CD14-positive monocyte (primary cell): Measurements from ENCODE around the gene USP24. TPM values are rescaled to one million over a fixed set of nuclear protein-coding genes. Genes with fewer than 3 reads are reported as not detected.

Experiments
- DNase-seq, 3 donors: peaks; one replicate each; pipeline ENCODE4 v3.0.0-alpha.2; 2011 to 2022
- H2AFZ ChIP-seq: 2 replicates; pipeline ENCODE4 v1.6.0; 2012; ENCODE audit warnings: mild to moderate bottlenecking, low read depth, low read length, inconsistent platforms; ENCODE audit not compliant: insufficient read depth, poor library complexity, severe bottlenecking
- H3K27ac ChIP-seq, 2 donors: 1 replicate in 1 of 2; 2 replicates in 1 of 2; pipeline ENCODE4 v1.5.1; 2012 to 2013; ENCODE audit warnings: low read length in 2 of 2, control low read depth in 1 of 2, inconsistent platforms in 1 of 2, low read depth in 1 of 2, mild to moderate bottlenecking in 1 of 2
- H3K27me3 ChIP-seq, 2 donors: one replicate each; pipeline versions ENCODE4 v1.6.0 to v1.6.1; 2011 to 2013; ENCODE audit warnings: low read length in 2 of 2; ENCODE audit not compliant: control insufficient read depth in 2 of 2, insufficient read depth in 2 of 2
- H3K36me3 ChIP-seq, 2 donors: replicated peaks in 1 of 2; 1 replicate in 1 of 2; 2 replicates in 1 of 2; pipeline versions ENCODE4 v1.5.1 to v1.6.1; 2012 to 2013; ENCODE audit warnings: low read length in 2 of 2, control low read depth in 1 of 2, inconsistent platforms in 1 of 2, mild to moderate bottlenecking in 1 of 2; ENCODE audit not compliant: insufficient read depth in 2 of 2, control insufficient read depth in 1 of 2
- H3K4me1 ChIP-seq, 2 donors: 1 replicate in 1 of 2; 2 replicates in 1 of 2; pipeline versions ENCODE4 v1.5.1 to v1.6.1; 2012 to 2013; ENCODE audit warnings: low read length in 2 of 2, control low read depth in 1 of 2, inconsistent platforms in 1 of 2, mild to moderate bottlenecking in 1 of 2, moderate library complexity in 1 of 2; ENCODE audit not compliant: insufficient read depth in 2 of 2, control insufficient read depth in 1 of 2
- H3K4me2 ChIP-seq: replicated peaks from 2 replicates; pipeline ENCODE3; 2012; ENCODE audit warnings: low read length, moderate library complexity, mild to moderate bottlenecking; ENCODE audit not compliant: poor library complexity, severe bottlenecking; ENCODE audit errors: extremely low read depth
- H3K4me3 ChIP-seq, 3 experiments: fragments of 200-600 bp in 1 of 3; sonication (generic) in 1 of 3; replicated peaks in 1 of 3; 1 replicate in 2 of 3; 2 replicates in 1 of 3; pipeline ENCODE4 v1.5.1; 2011 to 2013; ENCODE audit warnings: low read length in 3 of 3, mild to moderate bottlenecking in 3 of 3, control low read depth in 2 of 3, low read depth in 2 of 3, inconsistent platforms in 1 of 3, moderate library complexity in 1 of 3
- H3K79me2 ChIP-seq: 2 replicates; pipeline ENCODE4 v1.6.0; 2012; ENCODE audit warnings: mild to moderate bottlenecking, control low read depth, inconsistent platforms, low read length, moderate library complexity; ENCODE audit not compliant: insufficient read depth
- H3K9ac ChIP-seq: 2 replicates; pipeline ENCODE4 v1.6.0; 2017; ENCODE audit warnings: low read length, mild to moderate bottlenecking; ENCODE audit not compliant: insufficient read depth, poor library complexity, severe bottlenecking
- H3K9me3 ChIP-seq, 2 donors: replicated peaks in 1 of 2; 1 replicate in 1 of 2; 2 replicates in 1 of 2; pipeline versions ENCODE4 v1.5.1 to v1.6.1; 2012 to 2013; ENCODE audit warnings: low read length in 2 of 2, control low read depth in 1 of 2; ENCODE audit not compliant: control insufficient read depth in 1 of 2, insufficient read depth in 1 of 2
- H4K20me1 ChIP-seq: 2 replicates; pipeline ENCODE4 v1.6.0; 2012; ENCODE audit warnings: mild to moderate bottlenecking, low read length, control low read depth, moderate library complexity; ENCODE audit not compliant: insufficient read depth
- H3K27ac Mint-ChIP-seq, 7 donors: one replicate each; pipeline ENCODE4 v1.8.0; 2020; ENCODE audit warnings: mild to moderate bottlenecking in 7 of 7, mixed read lengths in 7 of 7, moderate library complexity in 6 of 7, inconsistent platforms in 2 of 7
- H3K27me3 Mint-ChIP-seq, 3 donors: one replicate each; pipeline ENCODE4 v1.8.0; 2021 to 2022; ENCODE audit warnings: low read depth in 3 of 3, mild to moderate bottlenecking in 3 of 3, mixed read lengths in 3 of 3, moderate library complexity in 3 of 3, inconsistent platforms in 1 of 3
- H3K36me3 Mint-ChIP-seq, 2 donors: one replicate each; pipeline ENCODE4 v1.8.0; 2020; ENCODE audit warnings: mixed read lengths in 2 of 2, inconsistent platforms in 1 of 2, mild to moderate bottlenecking in 1 of 2
- H3K4me1 Mint-ChIP-seq: one replicate; pipeline ENCODE4 v1.8.0; 2020; ENCODE audit warnings: mild to moderate bottlenecking, mixed read lengths
- H3K4me3 Mint-ChIP-seq, 2 donors: one replicate each; pipeline ENCODE4 v1.8.0; 2020; ENCODE audit warnings: mild to moderate bottlenecking in 2 of 2, mixed read lengths in 2 of 2, moderate library complexity in 1 of 2
- H3K9me3 Mint-ChIP-seq, 7 donors: one replicate each; pipeline ENCODE4 v1.8.0; 2020 to 2022; ENCODE audit warnings: mixed read lengths in 7 of 7, mild to moderate bottlenecking in 6 of 7, moderate library complexity in 6 of 7, inconsistent platforms in 2 of 7
- CTCF ChIP-seq: fragments of 200-600 bp; IDR thresholded peaks from one replicate; pipeline ENCODE4 v1.8.0; 2022; ENCODE audit warnings: antibody characterized with exemption, mild to moderate bottlenecking
- WGBS: methylation state at CpG from one replicate; pipeline ENCODE4 v1.1.5; 2013; ENCODE audit warnings: missing lambda C conversion rate; ENCODE audit not compliant: insufficient coverage; 5-methylcytosine and 5-hydroxymethylcytosine counted together
- intact Hi-C, 2 donors: fragments of 100-400 bp; cut with micrococcal nuclease; formaldehyde crosslinking; loops; one replicate each; pipeline versions ENCODE4 v1.15.0 to v1.15.1; 2023
- polyA plus RNA-seq, 3 donors: library from polyadenylated mRNA; depleted of rRNA in 1 of 3; unstranded in 2 of 3; stranded (reverse) in 1 of 3; fragments of 300-500 nt in 2 of 3; fragments of >200 nt in 1 of 3; fragmentation: Illumina TruSeq in 2 of 3; gene quantifications; 1 replicate in 2 of 3; 2 replicates in 1 of 3; pipeline ENCODE4 v1.2.3, GENCODE V29; 2012 to 2021

Gene USP24
- polyA plus RNA-seq, 3 donors, result 1.1 to 14.2 (median 2.1) TPM

DNA sequence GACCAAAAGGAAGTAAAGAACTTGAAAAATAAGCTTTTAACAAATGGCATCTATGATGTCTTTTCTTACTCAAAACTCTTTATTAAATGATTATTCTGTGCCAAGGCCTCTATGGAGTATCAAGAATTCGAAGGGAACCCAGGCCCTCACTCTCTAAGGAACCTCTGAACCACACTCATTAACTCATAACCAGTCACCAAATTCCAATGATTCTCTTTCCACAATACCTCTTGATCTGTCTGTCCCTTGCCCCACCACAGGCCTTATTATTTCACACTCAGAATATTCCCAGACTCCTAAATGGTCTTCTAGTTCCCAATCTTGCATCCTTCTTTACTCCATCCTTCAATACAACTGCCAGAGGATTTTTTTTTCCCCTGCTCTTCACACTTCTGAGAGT is 138.8 kb downstream of the USP24 start:
- Mint-ChIP-seq H3K4me1 (no peaks in the 10 kb centered on the region), H3K27ac (peak overlapping the region in 3 of 7 donors; percentile 20 to 44 (median 30)), H3K9me3 (no peaks in the 10 kb centered on the region), H3K27me3 (no peaks in the 10 kb centered on the region), H3K4me3 (no peak overlapping the region), H3K36me3 (peaks cover 90 to 100% of the 10 kb centered on the region in 2 donors)
- Histone ChIP-seq H4K20me1 (no peaks in the 10 kb centered on the region), H3K79me2 (no peaks in the 10 kb centered on the region), H3K4me1 (no peaks in the 10 kb centered on the region), H3K4me2 (no peak overlapping the region), H2AFZ (no peak overlapping the region), H3K4me3 (no peak overlapping the region), H3K27me3 (no peaks in the 10 kb centered on the region), H3K27ac (no peak overlapping the region), H3K9ac (no peak overlapping the region), H3K9me3 (no peaks in the 10 kb centered on the region), H3K36me3 (peaks cover 99% of the 10 kb centered on the region in 2 donors)
- intact Hi-C loops, result no loop called here
- WGBS, result 100% methylated on average over 1 of the region's 1 CpG
- no peak for DNase-seq
- no peak for TF ChIP-seq CTCF

DNA sequence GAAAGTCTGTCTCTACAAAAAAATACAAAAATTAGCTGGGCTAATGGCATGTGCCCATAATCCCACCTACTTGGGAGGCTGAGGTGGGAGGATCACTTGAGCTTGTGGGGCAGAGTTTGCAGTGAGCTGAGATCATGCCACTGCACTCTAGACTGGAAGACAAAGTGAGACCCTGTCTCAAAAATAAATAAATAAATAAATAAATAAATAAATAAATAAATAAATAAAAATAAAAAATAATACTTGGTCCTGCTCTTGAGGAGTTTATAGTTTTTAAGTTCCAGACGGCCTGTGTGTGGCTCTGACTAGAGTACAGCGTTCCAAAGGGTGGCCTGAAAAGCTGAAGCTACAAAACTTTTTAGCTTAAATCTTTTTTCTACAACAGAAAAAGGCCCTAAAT is 140.7 kb downstream of the USP24 start:
- Histone ChIP-seq H3K9ac (no peak overlapping the region), H3K79me2 (no peaks in the 10 kb centered on the region), H3K4me3 (no peak overlapping the region), H4K20me1 (no peaks in the 10 kb centered on the region), H2AFZ (no peak overlapping the region), H3K36me3 (peaks cover 99% of the 10 kb centered on the region in 2 donors), H3K4me2 (no peak overlapping the region), H3K9me3 (no peaks in the 10 kb centered on the region), H3K4me1 (no peaks in the 10 kb centered on the region), H3K27ac (no peak overlapping the region), H3K27me3 (no peaks in the 10 kb centered on the region)
- no peaks in the 10 kb centered on the region for H3K9me3 Mint-ChIP-seq
- DNase-seq, result no peak
- TF ChIP-seq CTCF, result no peak
- H3K27ac Mint-ChIP-seq, result no peak overlapping the region
- H3K4me1 Mint-ChIP-seq, result no peaks in the 10 kb centered on the region
- intact Hi-C loops, result no loop called here
- H3K4me3 Mint-ChIP-seq, result no peak overlapping the region
- no peaks in the 10 kb centered on the region for H3K27me3 Mint-ChIP-seq
- H3K36me3 Mint-ChIP-seq, result peaks cover 88 to 100% of the 10 kb centered on the region in 2 donors
- no CpG with 5 or more reads among the region's 2 CpGs for WGBS
